ENCODE data around the gene SUMF1. TPM values are rescaled to one million over a fixed set of nuclear protein-coding genes. Genes with fewer than 3 reads are reported as not detected.

Gene SUMF1
- polyA plus RNA-seq (2013, experiment 1 of 2): 7.2 TPM
- 7.2 TPM for polyA plus RNA-seq (2013, experiment 2 of 2)

GRCh38 chr3:4466741-4467521, at the start of gene SUMF1:
Gene SUMF1, minus strand, starts transcription at chr3:4467269. Its CDS starts 24 bp downstream, at chr3:4467245.
- H3K9me3 ChIP-seq (ENCODE audit: insufficient read depth, low read depth, low read length): no peaks in the 10 kb centered on the region
- peak within 1 kb of the TSS; percentile 83 for H3K27ac ChIP-seq (ENCODE audit: low read depth, low read length)
- no peaks in the 10 kb centered on the region for H3K4me1 ChIP-seq (ENCODE audit: insufficient read depth, low read length)
- H3K36me3 ChIP-seq (ENCODE audit: insufficient read depth, low read length): no peaks in the 10 kb centered on the region
- no peaks in the 10 kb centered on the region for H3K27me3 ChIP-seq (ENCODE audit: insufficient read depth, low read length)
- peak within 1 kb of the TSS; percentile 83 for H3K4me3 ChIP-seq (ENCODE audit: low read length)
- WGBS: 1% methylated on average over 43 of the region's 47 CpGs
- H3K9ac ChIP-seq (ENCODE audit: low read depth, low read length): peak within 1 kb of the TSS; percentile 89

- Histone ChIP-seq H3K4me1 (ENCODE audit: insufficient read depth, low read length) (peaks cover 23% of the 10 kb centered on the region), H3K27me3 (ENCODE audit: insufficient read depth, low read length) (no peaks in the 10 kb centered on the region), H3K36me3 (ENCODE audit: insufficient read depth, low read length) (no peaks in the 10 kb centered on the region), H3K4me3 (ENCODE audit: low read length) (no peak overlapping the region), H3K27ac (ENCODE audit: low read depth, low read length) (no peak overlapping the region), H3K9me3 (ENCODE audit: insufficient read depth, low read depth, low read length) (no peaks in the 10 kb centered on the region), H3K9ac (ENCODE audit: low read depth, low read length) (no peak overlapping the region)
- WGBS: 85% methylated on average over 7 of the region's 7 CpGs
These were observed 49.0 kb upstream of the SUMF1 start for GRCh38 chr3:4515916-4516579.

- Histone ChIP-seq H3K36me3 (ENCODE audit: insufficient read depth, low read length) (no peaks in the 10 kb centered on the region), H3K27ac (ENCODE audit: low read depth, low read length) (0 out of 2 replicates have a peak overlapping the region, but pooled peaks have one; percentile 30), H3K9me3 (ENCODE audit: insufficient read depth, low read depth, low read length) (no peaks in the 10 kb centered on the region), H3K27me3 (ENCODE audit: insufficient read depth, low read length) (no peaks in the 10 kb centered on the region), H3K4me1 (ENCODE audit: insufficient read depth, low read length) (peaks cover 23% of the 10 kb centered on the region), H3K9ac (ENCODE audit: low read depth, low read length) (no peak overlapping the region), H3K4me3 (ENCODE audit: low read length) (no peak overlapping the region)
- 69% methylated on average over 1 of the region's 1 CpG for WGBS
These were observed 47.8 kb upstream of the SUMF1 start for GRCh38 chr3:4514916-4515315.

GRCh38 chr3:4514321-4514720, 47.3 kb upstream of the SUMF1 start:
- Histone ChIP-seq H3K9me3 (ENCODE audit: insufficient read depth, low read depth, low read length) (no peaks in the 10 kb centered on the region), H3K36me3 (ENCODE audit: insufficient read depth, low read length) (no peaks in the 10 kb centered on the region), H3K9ac (ENCODE audit: low read depth, low read length) (no peak overlapping the region), H3K27ac (ENCODE audit: low read depth, low read length) (no peak overlapping the region), H3K4me3 (ENCODE audit: low read length) (no peak overlapping the region), H3K4me1 (ENCODE audit: insufficient read depth, low read length) (peaks cover 23% of the 10 kb centered on the region), H3K27me3 (ENCODE audit: insufficient read depth, low read length) (no peaks in the 10 kb centered on the region)
- 89% methylated on average over 5 of the region's 5 CpGs for WGBS

- no peak overlapping the region for H3K9ac ChIP-seq (ENCODE audit: low read depth, low read length)
- WGBS: 73% methylated on average over 15 of the region's 15 CpGs
- no peaks in the 10 kb centered on the region for H3K36me3 ChIP-seq (ENCODE audit: insufficient read depth, low read length)
- no peak overlapping the region for H3K4me3 ChIP-seq (ENCODE audit: low read length)
- peaks cover 33% of the 10 kb centered on the region for H3K4me1 ChIP-seq (ENCODE audit: insufficient read depth, low read length)
- no peak overlapping the region for H3K27ac ChIP-seq (ENCODE audit: low read depth, low read length)
- H3K9me3 ChIP-seq (ENCODE audit: insufficient read depth, low read depth, low read length): no peaks in the 10 kb centered on the region
- H3K27me3 ChIP-seq (ENCODE audit: insufficient read depth, low read length): no peaks in the 10 kb centered on the region
These were observed 46.0 kb upstream of the SUMF1 start for GRCh38 chr3:4512895-4513616.

- 79% methylated on average over 7 of the region's 7 CpGs for WGBS
- no peaks in the 10 kb centered on the region for H3K36me3 ChIP-seq (ENCODE audit: insufficient read depth, low read length)
- peaks cover 39% of the 10 kb centered on the region for H3K4me1 ChIP-seq (ENCODE audit: insufficient read depth, low read length)
- no peaks in the 10 kb centered on the region for H3K9me3 ChIP-seq (ENCODE audit: insufficient read depth, low read depth, low read length)
- H3K9ac ChIP-seq (ENCODE audit: low read depth, low read length): no peak overlapping the region
- H3K4me3 ChIP-seq (ENCODE audit: low read length): no peak overlapping the region
- no peaks in the 10 kb centered on the region for H3K27me3 ChIP-seq (ENCODE audit: insufficient read depth, low read length)
- no peak overlapping the region for H3K27ac ChIP-seq (ENCODE audit: low read depth, low read length)
These were observed 44.6 kb upstream of the SUMF1 start for GRCh38 chr3:4511491-4512262.

- Histone ChIP-seq H3K4me3 (ENCODE audit: low read length) (no peak overlapping the region), H3K9ac (ENCODE audit: low read depth, low read length) (no peak overlapping the region), H3K36me3 (ENCODE audit: insufficient read depth, low read length) (no peaks in the 10 kb centered on the region), H3K4me1 (ENCODE audit: insufficient read depth, low read length) (peaks cover 27% of the 10 kb centered on the region), H3K27ac (ENCODE audit: low read depth, low read length) (no peak overlapping the region), H3K9me3 (ENCODE audit: insufficient read depth, low read depth, low read length) (no peaks in the 10 kb centered on the region), H3K27me3 (ENCODE audit: insufficient read depth, low read length) (no peaks in the 10 kb centered on the region)
- WGBS: 93% methylated on average over 5 of the region's 5 CpGs
These were observed 43.1 kb upstream of the SUMF1 start for GRCh38 chr3:4509983-4510755.

- no peaks in the 10 kb centered on the region for H3K36me3 ChIP-seq (ENCODE audit: insufficient read depth, low read length)
- no peak overlapping the region for H3K9ac ChIP-seq (ENCODE audit: low read depth, low read length)
- no peaks in the 10 kb centered on the region for H3K9me3 ChIP-seq (ENCODE audit: insufficient read depth, low read depth, low read length)
- H3K4me1 ChIP-seq (ENCODE audit: insufficient read depth, low read length): peaks cover 26% of the 10 kb centered on the region
- H3K27ac ChIP-seq (ENCODE audit: low read depth, low read length): no peak overlapping the region
- no peak overlapping the region for H3K4me3 ChIP-seq (ENCODE audit: low read length)
- no peaks in the 10 kb centered on the region for H3K27me3 ChIP-seq (ENCODE audit: insufficient read depth, low read length)
These were observed 42.0 kb upstream of the SUMF1 start for GRCh38 chr3:4509043-4509442.

- no peaks in the 10 kb centered on the region for H3K27me3 ChIP-seq (ENCODE audit: insufficient read depth, low read length)
- no peaks in the 10 kb centered on the region for H3K36me3 ChIP-seq (ENCODE audit: insufficient read depth, low read length)
- no peaks in the 10 kb centered on the region for H3K9me3 ChIP-seq (ENCODE audit: insufficient read depth, low read depth, low read length)
- 62% methylated on average over 8 of the region's 8 CpGs for WGBS
- no peak overlapping the region for H3K4me3 ChIP-seq (ENCODE audit: low read length)
- H3K9ac ChIP-seq (ENCODE audit: low read depth, low read length): no peak overlapping the region
- H3K27ac ChIP-seq (ENCODE audit: low read depth, low read length): no peak overlapping the region
- peaks cover 26% of the 10 kb centered on the region for H3K4me1 ChIP-seq (ENCODE audit: insufficient read depth, low read length)
These were observed 41.2 kb upstream of the SUMF1 start for GRCh38 chr3:4508048-4508981.

Measured in HUES64 (cell line).